MCF 10A (cell line): Measurements from ENCODE around the gene P2RX3. TPM values are rescaled to one million over a fixed set of nuclear protein-coding genes. Genes with fewer than 3 reads are reported as not detected.

ENCODE experiments used
- BruUV-seq: library from RNA; stranded (reverse); fragments of 400-500 nt; replicated peaks from 2 replicates; lab custom pipeline; 2021; lab: Mats Ljungman, UMichigan
- CTCF ChIA-PET: fragments of 300-600 bp; sonication (Branson Sonifier 250); formaldehyde crosslinking; extraction: SDS; loops from one replicate; lab custom pipeline; 2021; ENCODE audit warnings: antibody characterized with exemption, inconsistent platforms; lab: Yijun Ruan, JAX
- POLR2A ChIA-PET: fragments of 300-600, 350-650 bp; sonication (Branson Sonifier 250); formaldehyde crosslinking; extraction: SDS; loops from one replicate; lab custom pipeline; 2020; ENCODE audit warnings: antibody characterized with exemption, inconsistent platforms; lab: Yijun Ruan, JAX
- DNase-seq: peaks from one replicate; pipeline ENCODE4 v3.0.0-alpha.2; 2018; ENCODE audit not compliant: unreplicated experiment
- H3K27ac Mint-ChIP-seq: one replicate; pipeline ENCODE4 v1.8.0; 2022; ENCODE audit warnings: mild to moderate bottlenecking, low read depth, mixed read lengths; ENCODE audit not compliant: unreplicated experiment
- H3K27me3 Mint-ChIP-seq: one replicate; pipeline ENCODE4 v1.8.0; 2022; ENCODE audit warnings: mixed read lengths; ENCODE audit not compliant: insufficient read depth, unreplicated experiment
- H3K36me3 Mint-ChIP-seq: one replicate; pipeline ENCODE4 v1.8.0; 2022; ENCODE audit warnings: mild to moderate bottlenecking, moderate library complexity, mixed read lengths; ENCODE audit not compliant: insufficient read depth, unreplicated experiment
- H3K4me1 Mint-ChIP-seq: one replicate; pipeline ENCODE4 v1.8.0; 2022; ENCODE audit warnings: mixed read lengths; ENCODE audit not compliant: insufficient read depth, unreplicated experiment
- H3K4me3 Mint-ChIP-seq: one replicate; pipeline ENCODE4 v1.8.0; 2022; ENCODE audit warnings: mild to moderate bottlenecking, moderate library complexity, mixed read lengths; ENCODE audit not compliant: unreplicated experiment
- H3K9me3 Mint-ChIP-seq: one replicate; pipeline ENCODE4 v1.8.0; 2022; ENCODE audit warnings: mixed read lengths; ENCODE audit not compliant: unreplicated experiment
- intact Hi-C: fragments of 100-400 bp; cut with micrococcal nuclease; formaldehyde crosslinking; loops from 2 replicates; pipeline ENCODE4 v1.14.1; 2022
- total RNA-seq: library from RNA; stranded (reverse); gene quantifications from 2 replicates; pipeline ENCODE4 v1.2.3, GENCODE V29; 2022
- TF ChIP-seq, protein P1 (sequence below): fragments of 200-600 bp; IDR thresholded peaks from one replicate; pipeline ENCODE4 v1.8.0; 2022; ENCODE audit warnings: antibody characterized with exemption, mild to moderate bottlenecking; ENCODE audit not compliant: unreplicated experiment

The P2RX3 gene
- total RNA-seq, 1 experiment from 2014 or later: not detected

- CTCF ChIA-PET: interaction anchor here (1.2 to 9.3 kb wide), 2 partner anchors 7 to 287 kb away, joined by 5 to 84 read pairs; no protein-coding TSS in a partner anchor
- no peak for DNase-seq
- intact Hi-C loops: no loop called here
- TF ChIP-seq, protein P1, sequence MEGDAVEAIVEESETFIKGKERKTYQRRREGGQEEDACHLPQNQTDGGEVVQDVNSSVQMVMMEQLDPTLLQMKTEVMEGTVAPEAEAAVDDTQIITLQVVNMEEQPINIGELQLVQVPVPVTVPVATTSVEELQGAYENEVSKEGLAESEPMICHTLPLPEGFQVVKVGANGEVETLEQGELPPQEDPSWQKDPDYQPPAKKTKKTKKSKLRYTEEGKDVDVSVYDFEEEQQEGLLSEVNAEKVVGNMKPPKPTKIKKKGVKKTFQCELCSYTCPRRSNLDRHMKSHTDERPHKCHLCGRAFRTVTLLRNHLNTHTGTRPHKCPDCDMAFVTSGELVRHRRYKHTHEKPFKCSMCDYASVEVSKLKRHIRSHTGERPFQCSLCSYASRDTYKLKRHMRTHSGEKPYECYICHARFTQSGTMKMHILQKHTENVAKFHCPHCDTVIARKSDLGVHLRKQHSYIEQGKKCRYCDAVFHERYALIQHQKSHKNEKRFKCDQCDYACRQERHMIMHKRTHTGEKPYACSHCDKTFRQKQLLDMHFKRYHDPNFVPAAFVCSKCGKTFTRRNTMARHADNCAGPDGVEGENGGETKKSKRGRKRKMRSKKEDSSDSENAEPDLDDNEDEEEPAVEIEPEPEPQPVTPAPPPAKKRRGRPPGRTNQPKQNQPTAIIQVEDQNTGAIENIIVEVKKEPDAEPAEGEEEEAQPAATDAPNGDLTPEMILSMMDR: no peak
- no peaks in the 10 kb centered on the region for H3K4me1 Mint-ChIP-seq
- H3K36me3 Mint-ChIP-seq: no peaks in the 10 kb centered on the region
- H3K4me3 Mint-ChIP-seq: no peak overlapping the region
- POLR2A ChIA-PET: no interaction called here
- no peaks in the 10 kb centered on the region for H3K27me3 Mint-ChIP-seq
- no peak overlapping the region for H3K27ac Mint-ChIP-seq
- no TSS peak for BruUV-seq
- no peaks in the 10 kb centered on the region for H3K9me3 Mint-ChIP-seq
Measured at GRCh38 chr11:57354699-57355098, 16.5 kb downstream of the P2RX3 start.

DNA sequence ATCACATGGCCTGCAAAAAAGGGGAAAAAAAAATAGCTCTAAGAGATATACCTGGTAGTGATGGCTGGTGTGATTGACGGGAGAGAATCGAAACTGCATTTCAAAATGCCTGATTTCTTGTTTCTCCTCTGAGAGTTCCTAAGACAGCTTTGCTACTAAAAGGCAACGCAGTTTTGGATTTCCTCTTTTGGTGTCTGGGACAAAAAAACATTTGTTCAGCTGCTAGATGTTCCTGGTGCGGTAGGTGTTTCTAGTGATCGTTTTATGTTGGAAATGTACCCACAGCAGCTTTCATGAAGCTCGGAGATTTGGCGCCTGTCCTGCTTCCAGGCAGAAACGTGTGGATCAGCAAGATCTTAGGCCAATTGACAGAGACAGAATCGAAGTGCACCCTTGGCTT, 18.1 kb downstream of the P2RX3 start:
- intact Hi-C loops: no loop called here
- H3K9me3 Mint-ChIP-seq: no peaks in the 10 kb centered on the region
- TF ChIP-seq, protein P1: no peak
- H3K27ac Mint-ChIP-seq: no peak overlapping the region
- BruUV-seq: no TSS peak
- ChIA-PET POLR2A (no interaction called here), CTCF (interaction anchor here (0.7 to 9.3 kb wide), 3 partner anchors 9 to 225 kb away, joined by 3 to 84 read pairs (median 5); no protein-coding TSS in a partner anchor)
- DNase-seq: no peak
- no peak overlapping the region for H3K4me3 Mint-ChIP-seq
- no peaks in the 10 kb centered on the region for H3K36me3 Mint-ChIP-seq
- no peaks in the 10 kb centered on the region for H3K27me3 Mint-ChIP-seq
- H3K4me1 Mint-ChIP-seq: no peaks in the 10 kb centered on the region

DNA sequence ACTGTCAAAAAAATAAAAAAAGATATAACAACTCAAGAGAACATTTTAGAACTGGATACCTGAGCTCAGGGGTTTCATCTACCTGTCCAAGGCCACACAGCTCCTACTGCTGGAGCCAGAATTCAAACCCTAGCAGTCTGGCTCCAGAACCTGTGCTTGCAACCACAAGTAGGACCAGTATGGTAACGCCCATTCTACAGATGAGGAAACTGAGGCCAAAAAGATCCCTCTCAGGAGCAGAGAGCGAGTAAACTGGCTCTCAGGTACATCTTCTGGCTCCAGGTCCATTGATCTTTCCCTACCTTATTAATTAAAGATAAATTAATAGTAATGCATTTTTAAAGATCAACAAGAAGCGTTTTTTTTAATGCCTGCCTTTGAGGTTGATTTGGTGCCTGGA, 19.2 kb downstream of the P2RX3 start:
- POLR2A ChIA-PET: interaction anchor here (0.5 to 0.6 kb wide), 3 partner anchors 273 to 354 kb away, joined by 3 read pairs; no protein-coding TSS in a partner anchor
- CTCF ChIA-PET: interaction anchor here (0.5 to 9.3 kb wide), 4 partner anchors 10 to 211 kb away, joined by 3 to 84 read pairs (median 4); no protein-coding TSS in a partner anchor
- H3K9me3 Mint-ChIP-seq: no peaks in the 10 kb centered on the region
- no peaks in the 10 kb centered on the region for H3K36me3 Mint-ChIP-seq
- BruUV-seq: no TSS peak
- no peak overlapping the region for H3K4me3 Mint-ChIP-seq
- intact Hi-C loops: no loop called here
- H3K27me3 Mint-ChIP-seq: no peaks in the 10 kb centered on the region
- H3K27ac Mint-ChIP-seq: no peak overlapping the region
- DNase-seq: no peak
- H3K4me1 Mint-ChIP-seq: no peaks in the 10 kb centered on the region
- TF ChIP-seq, protein P1: no peak

GRCh38 chr11:57357856-57358255, 19.7 kb downstream of the P2RX3 start:
- H3K4me1 Mint-ChIP-seq: no peaks in the 10 kb centered on the region
- no TSS peak for BruUV-seq
- no peak overlapping the region for H3K27ac Mint-ChIP-seq
- H3K9me3 Mint-ChIP-seq: no peaks in the 10 kb centered on the region
- POLR2A ChIA-PET: interaction anchor here (0.5 kb wide), 1 partner anchor 353 kb away, joined by 3 read pairs; no protein-coding TSS in a partner anchor
- TF ChIP-seq, protein P1: no peak
- DNase-seq: no peak
- H3K36me3 Mint-ChIP-seq: no peaks in the 10 kb centered on the region
- intact Hi-C loops: no loop called here
- CTCF ChIA-PET: interaction anchor here (0.5 to 9.3 kb wide), 4 partner anchors 10 to 211 kb away, joined by 3 to 84 read pairs (median 4); no protein-coding TSS in a partner anchor
- H3K27me3 Mint-ChIP-seq: no peaks in the 10 kb centered on the region
- H3K4me3 Mint-ChIP-seq: no peak overlapping the region
